CD4-positive, CD25-positive, alpha-beta regulatory T cell (primary cell): ENCODE data around the gene EIF5A2. TPM values are rescaled to one million over a fixed set of nuclear protein-coding genes. Genes with fewer than 3 reads are reported as not detected.
A peak's percentile ranks its signal among the peaks of the same experiment; 100 is the strongest.

ENCODE experiments used
- ATAC-seq, 2 donors: fragments of 150-1000 bp; cut with Tn5 transposase; one replicate each; pipeline ENCODE4 v1.10.0; 2021; ENCODE audit warnings: low read depth in 2 of 2, moderate number of reproducible peaks in 2 of 2, moderate library complexity in 1 of 2
- DNase-seq, 3 donors: peaks; one replicate each; pipeline versions ENCODE4 v3.0.0 to v3.0.0-alpha.2; 2012 to 2022; ENCODE audit warnings: mixed read lengths in 1 of 3
- H3K27ac ChIP-seq: one replicate; pipeline ENCODE4 v1.7.0; 2013; ENCODE audit warnings: mild to moderate bottlenecking, low read length; ENCODE audit not compliant: insufficient read depth, poor library complexity, severe bottlenecking
- H3K27me3 ChIP-seq: one replicate; pipeline ENCODE4 v1.7.0; 2013; ENCODE audit warnings: low read length; ENCODE audit not compliant: control insufficient read depth, insufficient read depth
- H3K36me3 ChIP-seq: one replicate; pipeline ENCODE4 v1.7.0; 2013; ENCODE audit warnings: mild to moderate bottlenecking, low read length, moderate library complexity; ENCODE audit not compliant: control insufficient read depth, insufficient read depth
- H3K4me1 ChIP-seq: 2 replicates; pipeline ENCODE4 v1.7.0; 2013; ENCODE audit warnings: mild to moderate bottlenecking, low read length; ENCODE audit not compliant: insufficient read depth, control insufficient read depth, poor library complexity, severe bottlenecking
- H3K4me3 ChIP-seq: one replicate; pipeline ENCODE4 v1.7.0; 2013; ENCODE audit warnings: low read depth, mild to moderate bottlenecking, low read length, moderate library complexity
- H3K9me3 ChIP-seq, 2 experiments: 1 replicate in 1 of 2; 2 replicates in 1 of 2; pipeline ENCODE4 v1.7.0; 2013; ENCODE audit warnings: low read length in 2 of 2, mild to moderate bottlenecking in 1 of 2, moderate library complexity in 1 of 2; ENCODE audit not compliant: control insufficient read depth in 2 of 2
- H3K27ac Mint-ChIP-seq, 3 donors: one replicate each; pipeline ENCODE4 v1.8.0; 2020 to 2022; ENCODE audit warnings: mild to moderate bottlenecking in 3 of 3, mixed read lengths in 3 of 3, moderate library complexity in 2 of 3
- H3K27me3 Mint-ChIP-seq: one replicate; pipeline ENCODE4 v1.8.0; 2022; ENCODE audit warnings: mild to moderate bottlenecking, mixed read lengths
- H3K36me3 Mint-ChIP-seq: one replicate; pipeline ENCODE4 v1.8.0; 2020; ENCODE audit warnings: mixed read lengths
- H3K4me1 Mint-ChIP-seq, 4 donors: one replicate each; pipeline ENCODE4 v1.8.0; 2020 to 2022; ENCODE audit warnings: mixed read lengths in 4 of 4, mild to moderate bottlenecking in 1 of 4
- H3K4me3 Mint-ChIP-seq, 4 donors: one replicate each; pipeline ENCODE4 v1.8.0; 2020 to 2022; ENCODE audit warnings: mild to moderate bottlenecking in 4 of 4, mixed read lengths in 4 of 4, moderate library complexity in 3 of 4
- H3K9me3 Mint-ChIP-seq, 7 donors: one replicate each; pipeline ENCODE4 v1.8.0; 2020 to 2022; ENCODE audit warnings: mixed read lengths in 7 of 7, mild to moderate bottlenecking in 3 of 7, moderate library complexity in 2 of 7
- polyA plus RNA-seq, 4 donors: library from polyadenylated mRNA; unstranded; fragments of 300-500 nt; fragmentation: Illumina TruSeq; gene quantifications; one replicate each; pipeline ENCODE4 v1.2.3, GENCODE V29; 2021
- total RNA-seq: library from RNA; stranded (reverse); gene quantifications from one replicate; pipeline ENCODE4 v1.2.3, GENCODE V29; 2022

Gene EIF5A2
- total and polyA plus RNA-seq, 5 donors from 2014 or later: 8.0 to 22.1 (median 14.0) TPM

DNA sequence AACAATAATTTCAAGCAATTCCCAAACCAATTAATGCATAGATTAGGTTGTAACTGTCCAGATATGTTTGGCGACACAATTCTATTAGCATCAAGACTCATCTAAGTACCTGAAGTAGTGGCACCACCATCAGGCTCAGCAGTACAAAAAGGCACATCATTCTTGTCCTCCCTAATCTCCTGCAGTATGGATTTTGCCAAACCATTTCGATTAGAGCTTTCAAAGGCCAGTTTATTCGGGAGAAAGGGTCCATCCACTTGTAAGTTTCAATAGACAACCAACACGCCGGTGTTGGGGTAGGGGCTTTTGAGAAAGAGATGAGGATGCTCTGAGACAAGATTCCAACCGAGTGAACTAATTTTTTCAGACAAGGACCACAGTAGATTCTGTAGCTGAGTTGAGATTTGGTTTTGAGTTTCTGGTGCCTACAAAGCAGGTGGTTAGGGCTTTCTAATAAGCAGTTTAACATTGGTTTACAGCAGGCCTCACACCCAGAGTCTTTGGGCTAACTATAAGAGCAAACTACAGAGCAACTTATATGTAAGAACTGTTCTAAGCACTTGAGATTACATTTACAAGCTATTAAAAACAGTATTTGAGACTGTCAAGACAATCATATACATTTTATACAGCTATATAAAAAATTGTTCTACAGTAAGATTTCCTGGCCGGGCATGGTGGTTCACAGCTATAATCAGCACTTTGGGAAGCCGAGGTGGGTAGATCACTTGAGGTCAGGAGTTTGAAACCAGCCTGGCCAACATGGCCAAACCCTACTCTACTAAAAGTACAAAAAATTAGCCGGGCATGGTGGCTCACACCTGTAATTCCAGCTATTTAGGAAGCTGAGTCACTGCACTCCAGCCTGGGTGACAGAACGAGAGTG, 43.0 kb downstream of the EIF5A2 start:
- Mint-ChIP-seq H3K27me3 (no peaks in the 10 kb centered on the region), H3K4me3 (no peak overlapping the region), H3K36me3 (peaks cover 30% of the 10 kb centered on the region), H3K9me3 (no peaks in the 10 kb centered on the region), H3K27ac (no peak overlapping the region), H3K4me1 (peaks cover 12 to 33% (median 21%) of the 10 kb centered on the region in 4 donors)
- H3K4me3 ChIP-seq: no peak overlapping the region
- no peak for ATAC-seq
- no peak overlapping the region for H3K27ac ChIP-seq
- peaks cover 28% of the 10 kb centered on the region for H3K4me1 ChIP-seq
- H3K27me3 ChIP-seq: no peaks in the 10 kb centered on the region
- H3K9me3 ChIP-seq: no peaks in the 10 kb centered on the region
- no peak for DNase-seq
- H3K36me3 ChIP-seq: peaks cover 31% of the 10 kb centered on the region

DNA sequence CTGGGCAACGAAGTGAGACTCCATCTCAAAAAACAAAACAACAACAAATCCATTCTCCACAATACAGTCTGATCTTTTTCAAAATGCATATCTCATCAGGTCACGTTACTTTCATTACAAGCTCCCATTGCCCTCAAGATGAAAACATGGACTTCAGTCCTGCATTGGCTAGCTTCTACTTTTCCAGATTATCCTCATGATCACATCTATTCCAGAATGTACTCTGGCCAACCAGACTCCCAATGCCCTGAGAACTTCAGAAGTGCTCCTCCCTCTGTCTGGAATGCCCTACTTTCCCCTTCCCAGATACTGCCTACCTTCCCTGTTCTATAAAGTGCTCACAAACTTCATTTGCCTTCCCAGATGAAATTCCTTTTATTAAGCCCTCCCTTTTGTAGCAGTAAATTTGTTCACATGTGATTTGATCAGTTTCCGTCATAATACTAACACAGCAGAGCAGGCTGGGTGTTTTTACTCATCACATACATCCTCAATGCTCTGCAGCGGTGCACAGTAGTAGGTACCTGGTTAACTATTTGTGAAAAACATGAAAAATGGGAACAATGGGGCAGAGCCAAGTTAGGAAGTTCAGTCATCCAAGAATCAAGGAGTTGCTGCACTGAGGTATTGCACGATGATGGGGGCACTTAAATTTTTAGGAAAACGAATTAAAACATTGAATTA, 43.8 kb downstream of the EIF5A2 start:
- no peak for ATAC-seq
- Histone ChIP-seq H3K27ac (no peak overlapping the region), H3K4me3 (no peak overlapping the region), H3K4me1 (peaks cover 26% of the 10 kb centered on the region), H3K36me3 (peaks cover 31% of the 10 kb centered on the region), H3K27me3 (no peaks in the 10 kb centered on the region), H3K9me3 (no peaks in the 10 kb centered on the region)
- Mint-ChIP-seq H3K4me1 (peaks cover 12 to 26% (median 14%) of the 10 kb centered on the region in 4 donors), H3K4me3 (no peak overlapping the region), H3K9me3 (no peaks in the 10 kb centered on the region), H3K27me3 (no peaks in the 10 kb centered on the region), H3K36me3 (peaks cover 30% of the 10 kb centered on the region), H3K27ac (peak overlapping the region in 1 of 3 donors; percentile 76)
- no peak for DNase-seq

DNA sequence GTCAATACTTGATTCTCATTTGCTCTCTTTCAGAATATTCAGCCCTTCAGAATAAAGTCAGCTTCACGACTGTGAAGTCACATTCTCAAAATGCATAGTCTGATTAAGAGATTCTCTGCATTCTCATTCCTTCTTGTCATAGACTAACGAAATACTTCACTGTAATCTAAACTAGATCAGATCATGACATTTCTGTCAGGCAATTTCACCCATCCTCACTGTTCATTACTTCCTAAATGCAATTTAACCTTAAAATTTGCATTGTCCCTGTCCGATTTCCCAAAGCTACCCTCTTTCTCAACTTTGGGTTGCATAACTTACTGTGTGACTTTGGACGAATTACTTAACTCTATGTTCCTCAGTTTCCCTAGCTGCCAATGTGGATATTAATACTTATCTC, 44.6 kb downstream of the EIF5A2 start:
- Mint-ChIP-seq H3K27ac (peak overlapping the region in 1 of 3 donors; percentile 76), H3K27me3 (no peaks in the 10 kb centered on the region)

DNA sequence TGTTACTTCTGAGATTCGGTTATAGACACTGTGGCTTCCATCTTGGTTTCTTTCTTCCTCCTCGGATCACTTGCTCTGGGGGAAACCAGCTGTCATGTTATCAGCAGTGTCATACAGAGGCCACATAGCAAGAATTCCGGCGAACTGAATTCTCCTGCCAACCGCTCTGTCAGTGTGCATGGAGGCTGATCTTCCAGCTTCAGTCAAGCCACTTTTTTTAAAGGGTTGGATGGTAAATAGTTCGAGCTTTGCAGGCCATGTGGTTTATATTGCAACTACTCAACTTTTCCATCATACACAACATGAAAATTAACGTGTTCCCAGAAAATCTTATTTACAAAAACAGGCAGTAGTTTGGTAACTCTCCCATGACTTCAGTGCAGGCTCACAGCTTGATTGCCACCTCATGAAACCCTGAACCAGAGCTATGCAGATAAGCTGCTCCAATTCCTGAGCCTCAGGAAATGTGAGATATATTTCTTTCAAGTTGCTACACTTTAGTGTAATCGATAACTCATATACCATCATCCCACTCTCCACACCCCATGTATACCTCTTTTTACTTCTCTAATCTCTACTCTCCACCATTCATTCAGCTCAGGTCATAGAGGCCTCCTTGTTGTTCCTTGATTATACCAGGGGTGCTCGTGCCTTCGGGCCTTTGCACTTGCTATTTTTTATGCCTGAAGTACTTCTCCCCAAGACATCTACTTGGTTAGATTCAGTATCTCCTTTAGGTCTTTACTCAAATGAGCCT, 45.6 kb downstream of the EIF5A2 start:
- Histone ChIP-seq H3K27me3 (no peaks in the 10 kb centered on the region), H3K9me3 (no peaks in the 10 kb centered on the region), H3K4me1 (peaks cover 12% of the 10 kb centered on the region), H3K27ac (no peak overlapping the region), H3K36me3 (peaks cover 31% of the 10 kb centered on the region), H3K4me3 (no peak overlapping the region)
- H3K27me3 Mint-ChIP-seq: no peaks in the 10 kb centered on the region
- peak overlapping the region in 1 of 3 donors; percentile 38 for H3K27ac Mint-ChIP-seq
- DNase-seq (no peak), ATAC-seq (no peak)
- H3K4me3 Mint-ChIP-seq: no peak overlapping the region
- H3K4me1 Mint-ChIP-seq: peaks cover 12 to 14% (median 13%) of the 10 kb centered on the region in 4 donors
- H3K36me3 Mint-ChIP-seq: peaks cover 30% of the 10 kb centered on the region
- H3K9me3 Mint-ChIP-seq: no peaks in the 10 kb centered on the region

More for the DNA sequence above, 44.6 kb downstream of the EIF5A2 start:
- no peak overlapping the region for H3K27ac ChIP-seq
- no peaks in the 10 kb centered on the region for H3K27me3 ChIP-seq
- Mint-ChIP-seq H3K36me3 (peaks cover 30% of the 10 kb centered on the region), H3K4me1 (peaks cover 12 to 21% (median 13%) of the 10 kb centered on the region in 4 donors), H3K9me3 (no peaks in the 10 kb centered on the region), H3K4me3 (peak overlapping the region in 1 of 4 donors; percentile 44)
- DNase-seq: no peak
- H3K4me3 ChIP-seq: no peak overlapping the region
- peaks cover 31% of the 10 kb centered on the region for H3K36me3 ChIP-seq
- ATAC-seq: no peak
- peaks cover 22% of the 10 kb centered on the region for H3K4me1 ChIP-seq
- no peaks in the 10 kb centered on the region for H3K9me3 ChIP-seq

DNA sequence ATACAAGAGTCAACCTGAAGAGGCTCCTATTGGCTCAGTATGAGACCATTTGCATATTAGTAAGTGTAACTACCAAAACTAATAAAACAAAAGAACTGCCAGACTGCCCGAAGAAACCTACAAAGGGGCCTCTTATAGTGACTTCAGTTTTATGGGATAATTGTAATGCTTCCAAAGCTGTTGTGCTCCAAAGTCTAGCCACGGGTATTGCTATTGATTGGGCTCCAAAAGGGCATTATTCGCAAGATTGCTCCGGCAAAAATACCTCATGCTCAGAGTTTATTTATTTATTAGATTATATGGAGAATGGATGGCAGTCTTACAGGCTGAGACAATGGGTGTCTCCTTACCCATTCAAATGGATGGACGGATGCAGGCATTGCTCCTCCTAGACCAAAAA, 49.8 kb downstream of the EIF5A2 start:
- no peaks in the 10 kb centered on the region for H3K27me3 ChIP-seq
- peaks cover 7% of the 10 kb centered on the region for H3K36me3 Mint-ChIP-seq
- H3K9me3 ChIP-seq: no peaks in the 10 kb centered on the region
- H3K27ac ChIP-seq: no peak overlapping the region
- H3K36me3 ChIP-seq: no peaks in the 10 kb centered on the region
- DNase-seq: no peak
- no peak overlapping the region for H3K4me3 ChIP-seq
- H3K27me3 Mint-ChIP-seq: no peaks in the 10 kb centered on the region
- no peaks in the 10 kb centered on the region for H3K4me1 ChIP-seq
- H3K4me1 Mint-ChIP-seq: peaks cover 0 to 2% (median 0%) of the 10 kb centered on the region in 4 donors
- no peak overlapping the region for H3K27ac Mint-ChIP-seq
- ATAC-seq: no peak
- H3K4me3 Mint-ChIP-seq: no peak overlapping the region
- H3K9me3 Mint-ChIP-seq: no peaks in the 10 kb centered on the region

DNA sequence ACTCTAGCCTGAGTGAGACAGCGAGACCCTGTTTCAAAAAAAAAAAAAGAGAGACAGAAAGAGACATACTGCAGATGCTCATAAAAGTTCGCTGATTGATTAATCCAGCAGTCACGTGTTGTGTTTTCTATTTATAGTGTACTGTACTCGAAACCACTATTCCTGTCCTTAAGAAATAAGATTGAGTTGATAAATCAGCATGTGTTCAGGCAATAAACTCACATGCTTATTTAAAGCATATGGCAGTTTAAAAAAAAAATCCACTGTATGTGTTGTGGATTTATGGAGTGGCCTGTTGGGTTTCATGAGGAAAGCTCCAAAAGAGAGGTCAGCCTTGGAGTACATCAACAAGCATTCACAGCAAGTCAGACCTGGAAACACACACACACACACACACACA, 56.1 kb downstream of the EIF5A2 start:
- Histone ChIP-seq H3K4me3 (no peak overlapping the region), H3K27me3 (peaks cover 7% of the 10 kb centered on the region), H3K9me3 (no peaks in the 10 kb centered on the region), H3K27ac (no peak overlapping the region), H3K36me3 (no peaks in the 10 kb centered on the region), H3K4me1 (no peaks in the 10 kb centered on the region)
- Mint-ChIP-seq H3K9me3 (no peaks in the 10 kb centered on the region), H3K36me3 (no peaks in the 10 kb centered on the region), H3K27ac (no peak overlapping the region), H3K4me1 (peaks cover 0 to 2% (median 0%) of the 10 kb centered on the region in 4 donors), H3K4me3 (no peak overlapping the region), H3K27me3 (peaks cover 21% of the 10 kb centered on the region)
- no peak for ATAC-seq
- DNase-seq: no peak

DNA sequence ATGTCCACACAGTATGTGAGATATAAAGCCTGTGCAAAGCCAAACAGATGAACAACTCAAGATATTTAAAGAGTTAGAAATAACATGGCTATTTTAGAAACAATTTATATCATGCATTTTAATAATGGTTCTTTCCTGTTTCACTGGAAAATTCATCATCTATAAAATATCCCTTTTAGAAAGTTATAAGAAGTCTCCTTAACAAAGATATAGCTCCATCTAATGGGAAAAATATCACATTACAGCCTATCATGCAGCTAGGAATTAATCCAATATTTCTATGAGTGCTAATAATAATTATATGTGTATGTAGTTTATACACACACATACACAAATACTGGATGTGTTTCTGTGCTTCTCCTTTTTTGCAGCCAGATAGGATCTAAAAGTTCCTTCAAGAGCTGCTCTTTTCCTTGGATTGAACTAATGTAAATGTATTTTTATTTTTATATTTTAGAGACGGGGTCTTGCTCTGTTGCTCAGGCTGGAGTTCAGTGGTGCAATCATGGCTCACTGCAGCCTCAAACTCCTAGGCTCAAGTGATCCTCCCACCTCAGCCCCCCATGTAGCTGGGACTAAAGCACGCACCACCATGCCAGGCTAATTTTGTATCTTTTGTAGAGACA, 60.0 kb downstream of the EIF5A2 start:
- H3K4me1 Mint-ChIP-seq: no peaks in the 10 kb centered on the region
- ATAC-seq (no peak), DNase-seq (no peak)
- no peak overlapping the region for H3K27ac ChIP-seq
- no peak overlapping the region for H3K4me3 Mint-ChIP-seq
- H3K36me3 Mint-ChIP-seq: no peaks in the 10 kb centered on the region
- H3K4me3 ChIP-seq: no peak overlapping the region
- peaks cover 0 to 3% of the 10 kb centered on the region in 2 experiments for H3K9me3 ChIP-seq
- H3K36me3 ChIP-seq: no peaks in the 10 kb centered on the region
- peaks cover 18% of the 10 kb centered on the region for H3K27me3 ChIP-seq
- H3K27me3 Mint-ChIP-seq: peaks cover 54% of the 10 kb centered on the region
- H3K9me3 Mint-ChIP-seq: peaks cover 0 to 4% (median 0%) of the 10 kb centered on the region in 7 donors
- H3K27ac Mint-ChIP-seq: no peak overlapping the region
- H3K4me1 ChIP-seq: no peaks in the 10 kb centered on the region
